Ovary (tissue), 9 donors: Measurements from ENCODE around the gene EPB41L1. TPM values are rescaled to one million over a fixed set of nuclear protein-coding genes. Genes with fewer than 3 reads are reported as not detected.

Source experiments
- DNase-seq, 5 donors: peaks; one replicate each; pipeline ENCODE4 v3.0.0-alpha.2; 2019 to 2020
- H3K27ac ChIP-seq, 2 donors: fragments of 200-600 bp; one replicate each; pipeline versions ENCODE4 v1.5.1 to v1.8.0; 2019 to 2022
- H3K27me3 ChIP-seq: fragments of 200-600 bp; one replicate; pipeline ENCODE4 v1.8.0; 2022
- H3K36me3 ChIP-seq: fragments of 200-600 bp; sonication (generic); one replicate; pipeline ENCODE4 v1.5.1; 2019
- H3K4me1 ChIP-seq: one replicate; pipeline ENCODE4 v1.8.1; 2013; ENCODE audit warnings: mild to moderate bottlenecking, moderate library complexity; ENCODE audit not compliant: insufficient read depth
- H3K4me3 ChIP-seq: fragments of 200-600 bp; sonication (generic); one replicate; pipeline ENCODE4 v1.5.1; 2017
- H3K9me3 ChIP-seq, 2 donors: fragments of 200-600 bp in 1 of 2; sonication (generic) in 1 of 2; one replicate each; pipeline versions ENCODE4 v1.5.1 to v1.8.1; 2013 to 2019; ENCODE audit warnings: mild to moderate bottlenecking in 1 of 2, moderate library complexity in 1 of 2
- EP300 ChIP-seq: sonication (generic); formaldehyde crosslinking; IDR thresholded peaks from one replicate; pipeline ENCODE4 v1.6.1; 2017; ENCODE audit warnings: antibody characterized with exemption
- POLR2A ChIP-seq: fragments of 450-650 bp; IDR thresholded peaks from one replicate; pipeline ENCODE4 v1.6.1; 2017; ENCODE audit warnings: antibody characterized with exemption, mild to moderate bottlenecking, moderate library complexity
- WGBS, 3 donors: extraction: QIAGEN DNeasy Blood & Tissue Kit in 1 of 3; methylation state at CpG; one replicate each; pipeline versions ENCODE4 v1.1.5 to v1.1.7; 2013 to 2017; 5-methylcytosine and 5-hydroxymethylcytosine counted together
- intact Hi-C, 4 donors: fragments of 100-400 bp; cut with DNase I; formaldehyde crosslinking; loops; one replicate each; pipeline versions ENCODE4 v1.11.0 to v1.15.1; 2022 to 2023
- polyA plus RNA-seq, 2 donors: library from polyadenylated mRNA; stranded (reverse); fragments of 200-250 nt in 1 of 2; fragments of 350-450 nt in 1 of 2; fragmentation: Illumina TruSeq in 1 of 2; extraction: RNeasy Lipid Tissue Mini Kit (QIAGEN cat#74804) in 1 of 2; gene quantifications; one replicate each; pipeline ENCODE4 v1.2.3, GENCODE V29; 2013 to 2014
- total RNA-seq, 7 donors: library from RNA; depleted of rRNA in 2 of 7; stranded (reverse); fragments of >200 nt in 2 of 7; fragmentation: NEBNext Ultra II Directional in 3 of 7; extraction: Animal tissue kit (Norgen Biotek cat#: 25700) in 3 of 7; gene quantifications; one replicate each; pipeline versions ENCODE4 v1.1.0 to v1.2.4, GENCODE V29; 2016 to 2023
- TF ChIP-seq, protein P1 (sequence below), 3 donors: fragments of 450-650 bp in 2 of 3; fragments of 200-600 bp in 1 of 3; IDR thresholded peaks; one replicate each; pipeline versions ENCODE4 v1.5.1 to v1.8.0; 2016 to 2022; ENCODE audit warnings: antibody characterized with exemption in 3 of 3, mild to moderate bottlenecking in 1 of 3
- donor health status: DM: no; HTN: no; CAD: no; lungs with moderate emphysema.
- donor health status: DM: no; HTN: no; CAD: no.
- donor health status: Bipolar disorder and iron deficiency.
- donor health status: DM: yes; HTN: yes; CAD: no.
- donor health status: DM: no; HTN: no; CAD: no.
- donor health status: DM: yes; HTN: yes; CAD: no.

Gene EPB41L1
- total and polyA plus RNA-seq, 9 donors = 23.4 to 207 (median 63.2) TPM

GRCh38 chr20:36150847-36151539, 3.5 kb upstream of the EPB41L1 start:
- intact Hi-C loops = no loop called here
- WGBS, 3 donors = 50 to 60% (median 51%) methylated on average over 4 of the region's 4 CpGs
- H3K4me3 ChIP-seq = no peak overlapping the region
- no peaks in the 10 kb centered on the region for H3K36me3 ChIP-seq
- peaks cover 10% of the 10 kb centered on the region for H3K4me1 ChIP-seq
- no peak for DNase-seq
- no peaks in the 10 kb centered on the region for H3K27me3 ChIP-seq
- H3K9me3 ChIP-seq = no peaks in the 10 kb centered on the region
- TF ChIP-seq POLR2A (no peak), EP300 (no peak)
- TF ChIP-seq, protein P1, sequence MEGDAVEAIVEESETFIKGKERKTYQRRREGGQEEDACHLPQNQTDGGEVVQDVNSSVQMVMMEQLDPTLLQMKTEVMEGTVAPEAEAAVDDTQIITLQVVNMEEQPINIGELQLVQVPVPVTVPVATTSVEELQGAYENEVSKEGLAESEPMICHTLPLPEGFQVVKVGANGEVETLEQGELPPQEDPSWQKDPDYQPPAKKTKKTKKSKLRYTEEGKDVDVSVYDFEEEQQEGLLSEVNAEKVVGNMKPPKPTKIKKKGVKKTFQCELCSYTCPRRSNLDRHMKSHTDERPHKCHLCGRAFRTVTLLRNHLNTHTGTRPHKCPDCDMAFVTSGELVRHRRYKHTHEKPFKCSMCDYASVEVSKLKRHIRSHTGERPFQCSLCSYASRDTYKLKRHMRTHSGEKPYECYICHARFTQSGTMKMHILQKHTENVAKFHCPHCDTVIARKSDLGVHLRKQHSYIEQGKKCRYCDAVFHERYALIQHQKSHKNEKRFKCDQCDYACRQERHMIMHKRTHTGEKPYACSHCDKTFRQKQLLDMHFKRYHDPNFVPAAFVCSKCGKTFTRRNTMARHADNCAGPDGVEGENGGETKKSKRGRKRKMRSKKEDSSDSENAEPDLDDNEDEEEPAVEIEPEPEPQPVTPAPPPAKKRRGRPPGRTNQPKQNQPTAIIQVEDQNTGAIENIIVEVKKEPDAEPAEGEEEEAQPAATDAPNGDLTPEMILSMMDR (IDR thresholded peaks at IDR 0.05) = no peak
- H3K27ac ChIP-seq = no peak overlapping the region

GRCh38 chr20:36152261-36152660, 2.3 kb upstream of the EPB41L1 start:
- Histone ChIP-seq H3K27me3 (no peaks in the 10 kb centered on the region), H3K4me3 (no peak overlapping the region), H3K9me3 (no peaks in the 10 kb centered on the region), H3K4me1 (peaks cover 10% of the 10 kb centered on the region), H3K27ac (no peak overlapping the region), H3K36me3 (no peaks in the 10 kb centered on the region)
- TF ChIP-seq, protein P1 (IDR thresholded peaks at IDR 0.05) = no peak
- TF ChIP-seq POLR2A = no peak
- TF ChIP-seq EP300 = no peak
- intact Hi-C loops = no loop called here
- 5 to 7% (median 6%) methylated on average over 4 of the region's 4 CpGs for WGBS, 3 donors
- DNase-seq = no peak

DNA sequence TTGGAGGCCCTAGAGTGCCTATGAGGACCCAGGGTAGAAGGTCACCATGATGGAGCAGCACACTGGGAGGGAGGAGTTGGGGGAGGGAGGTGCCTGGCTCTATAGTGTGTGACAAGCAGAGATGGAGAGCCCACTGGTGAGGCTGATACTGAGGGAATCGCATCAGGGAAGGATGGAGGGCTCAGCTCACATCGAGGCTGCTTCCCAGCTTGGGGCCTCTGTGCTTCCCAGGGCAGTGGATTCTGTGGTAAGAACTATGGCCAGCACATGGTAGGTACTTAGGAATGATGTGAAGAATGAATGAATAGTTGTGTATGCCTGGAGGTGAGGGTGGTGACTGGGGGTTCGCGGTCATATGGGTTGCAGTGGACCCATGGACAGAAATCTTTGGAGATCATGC, 1.3 kb upstream of the EPB41L1 start:
- H3K9me3 ChIP-seq = no peaks in the 10 kb centered on the region
- H3K27ac ChIP-seq = peak overlapping the region in 1 of 2 donors; percentile 5
- no peaks in the 10 kb centered on the region for H3K27me3 ChIP-seq
- no peak for DNase-seq
- H3K4me3 ChIP-seq = no peak overlapping the region
- TF ChIP-seq EP300 (no peak), POLR2A (no peak)
- TF ChIP-seq, protein P1 (IDR thresholded peaks at IDR 0.05) = no peak
- no peaks in the 10 kb centered on the region for H3K36me3 ChIP-seq
- intact Hi-C loops = no loop called here
- WGBS, 3 donors = 92 to 95% (median 92%) methylated on average over 4 of the region's 4 CpGs
- H3K4me1 ChIP-seq = peaks cover 10% of the 10 kb centered on the region

- peaks cover 10% of the 10 kb centered on the region for H3K4me1 ChIP-seq
- intact Hi-C loops = no loop called here
- peak; percentile 84 to 89 (median 86) for DNase-seq
- H3K36me3 ChIP-seq = no peaks in the 10 kb centered on the region
- peak overlapping the region; percentile 10 to 89 for H3K27ac ChIP-seq
- whole genome bisulfite sequencing, 3 donors = 6 to 11% (median 10%) methylated on average over 27 to 43 of the region's 43 CpGs
- TF ChIP-seq POLR2A (no peak), EP300 (no peak)
- TF ChIP-seq, protein P1 (IDR thresholded peaks at IDR 0.05) = no peak
- H3K27me3 ChIP-seq = no peaks in the 10 kb centered on the region
- H3K9me3 ChIP-seq = no peaks in the 10 kb centered on the region
- H3K4me3 ChIP-seq = peak overlapping the region; percentile 69
These were observed 522 bp upstream of the EPB41L1 start for GRCh38 chr20:36153736-36154699.
